ENCODE results near the gene PRKAA1.
A peak's percentile ranks its signal among the peaks of the same experiment; 100 is the strongest.

The PRKAA1 gene

GRCh38 chr5:40755093-40755406, 43.1 kb downstream of the PRKAA1 start (continued):
- TF ChIP-seq, protein P1, sequence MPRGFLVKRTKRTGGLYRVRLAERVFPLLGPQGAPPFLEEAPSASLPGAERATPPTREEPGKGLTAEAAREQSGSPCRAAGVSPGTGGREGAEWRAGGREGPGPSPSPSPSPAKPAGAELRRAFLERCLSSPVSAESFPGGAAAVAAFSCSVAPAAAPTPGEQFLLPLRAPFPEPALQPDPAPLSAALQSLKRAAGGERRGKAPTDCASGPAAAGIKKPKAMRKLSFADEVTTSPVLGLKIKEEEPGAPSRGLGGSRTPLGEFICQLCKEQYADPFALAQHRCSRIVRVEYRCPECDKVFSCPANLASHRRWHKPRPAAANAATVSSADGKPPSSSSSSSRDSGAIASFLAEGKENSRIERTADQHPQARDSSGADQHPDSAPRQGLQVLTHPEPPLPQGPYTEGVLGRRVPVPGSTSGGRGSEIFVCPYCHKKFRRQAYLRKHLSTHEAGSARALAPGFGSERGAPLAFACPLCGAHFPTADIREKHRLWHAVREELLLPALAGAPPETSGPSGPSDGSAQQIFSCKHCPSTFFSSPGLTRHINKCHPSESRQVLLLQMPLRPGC (tag by site-specific recombination; IDR thresholded peaks at IDR 0.05), result 0 out of 2 replicates have a peak, but pooled peaks have one; percentile 47
- TF ChIP-seq ZNF169 (tag by site-specific recombination; IDR thresholded peaks at IDR 0.05), result no peak
- no peak for TF ChIP-seq ZNF140 (tag by site-specific recombination; IDR thresholded peaks at IDR 0.05)
- TF ChIP-seq ZXDB (tag by site-specific recombination; IDR thresholded peaks at IDR 0.05), result peak; percentile 13

GRCh38 chr5:40754381-40755092, 43.6 kb downstream of the PRKAA1 start:
- no peak overlapping the region for H3K27ac ChIP-seq (ENCODE audit: extremely low read depth, low read depth, low read length)
- no peaks in the 10 kb centered on the region for H3K9me3 ChIP-seq (ENCODE audit: control insufficient read depth, insufficient read depth, low read depth, low read length)
- peaks cover 0 to 4% of the 10 kb centered on the region in 2 experiments; a peak in 1 of 3 replicates for H3K36me3 ChIP-seq (ENCODE audit: control insufficient read depth in 2 of 2, insufficient read depth in 1 of 2, low read length in 2 of 2)
- CTCF ChIA-PET, result interaction anchor here (0.7 to 1.3 kb wide), 4 partner anchors 8 to 1565 kb away, joined by 3 to 4 read pairs (median 4); no protein-coding TSS in a partner anchor
- H3K4me3 ChIP-seq (ENCODE audit: low read depth, low read length), result peak overlapping the region; percentile 94
- 0 out of 2 replicates have a peak, but pooled peaks cover 4% of the 10 kb centered on the region for H3K4me1 ChIP-seq (ENCODE audit: control insufficient read depth, insufficient read depth, low read length)
- POLR2A ChIA-PET, result interaction anchor here (0.6 to 2.1 kb wide), 3 partner anchors 43 to 81 kb away, joined by 3 to 6 read pairs (median 4); partner anchors contain the start of genes PRKAA1 and RPL37
- TF ChIP-seq ZNF529 (tag by site-specific recombination; IDR thresholded peaks at IDR 0.05; ENCODE audit: insufficient replicate concordance), result no peak
- no peak for TF ChIP-seq ZNF777 (tag by site-specific recombination; IDR thresholded peaks at IDR 0.05; ENCODE audit: borderline replicate concordance)
- no peak for TF ChIP-seq ZNF148 (tag by site-specific recombination; IDR thresholded peaks at IDR 0.05; ENCODE audit: borderline replicate concordance)
- peak; percentile 82 for TF ChIP-seq PRDM1 (tag by site-specific recombination; IDR thresholded peaks at IDR 0.05)
- TF ChIP-seq ZNF23 (tag by site-specific recombination; IDR thresholded peaks at IDR 0.05; ENCODE audit: borderline replicate concordance), result no peak
- TF ChIP-seq, protein P1 (tag by site-specific recombination; IDR thresholded peaks at IDR 0.05), result no peak; the same call in 1 of the 2 replicates
- TF ChIP-seq, protein P2, sequence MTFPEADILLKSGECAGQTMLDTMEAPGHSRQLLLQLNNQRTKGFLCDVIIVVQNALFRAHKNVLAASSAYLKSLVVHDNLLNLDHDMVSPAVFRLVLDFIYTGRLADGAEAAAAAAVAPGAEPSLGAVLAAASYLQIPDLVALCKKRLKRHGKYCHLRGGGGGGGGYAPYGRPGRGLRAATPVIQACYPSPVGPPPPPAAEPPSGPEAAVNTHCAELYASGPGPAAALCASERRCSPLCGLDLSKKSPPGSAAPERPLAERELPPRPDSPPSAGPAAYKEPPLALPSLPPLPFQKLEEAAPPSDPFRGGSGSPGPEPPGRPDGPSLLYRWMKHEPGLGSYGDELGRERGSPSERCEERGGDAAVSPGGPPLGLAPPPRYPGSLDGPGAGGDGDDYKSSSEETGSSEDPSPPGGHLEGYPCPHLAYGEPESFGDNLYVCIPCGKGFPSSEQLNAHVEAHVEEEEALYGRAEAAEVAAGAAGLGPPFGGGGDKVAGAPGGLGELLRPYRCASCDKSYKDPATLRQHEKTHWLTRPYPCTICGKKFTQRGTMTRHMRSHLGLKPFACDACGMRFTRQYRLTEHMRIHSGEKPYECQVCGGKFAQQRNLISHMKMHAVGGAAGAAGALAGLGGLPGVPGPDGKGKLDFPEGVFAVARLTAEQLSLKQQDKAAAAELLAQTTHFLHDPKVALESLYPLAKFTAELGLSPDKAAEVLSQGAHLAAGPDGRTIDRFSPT (tag by site-specific recombination; IDR thresholded peaks at IDR 0.05), result no peak
- no peak for TF ChIP-seq ZEB2 (tag by site-specific recombination; IDR thresholded peaks at IDR 0.05)
- TF ChIP-seq ZBTB1 (tag by site-specific recombination; IDR thresholded peaks at IDR 0.05), result no peak
- no peak for TF ChIP-seq EGR2 (tag by site-specific recombination; IDR thresholded peaks at IDR 0.05; ENCODE audit: low read depth)
- TF ChIP-seq, protein P3, sequence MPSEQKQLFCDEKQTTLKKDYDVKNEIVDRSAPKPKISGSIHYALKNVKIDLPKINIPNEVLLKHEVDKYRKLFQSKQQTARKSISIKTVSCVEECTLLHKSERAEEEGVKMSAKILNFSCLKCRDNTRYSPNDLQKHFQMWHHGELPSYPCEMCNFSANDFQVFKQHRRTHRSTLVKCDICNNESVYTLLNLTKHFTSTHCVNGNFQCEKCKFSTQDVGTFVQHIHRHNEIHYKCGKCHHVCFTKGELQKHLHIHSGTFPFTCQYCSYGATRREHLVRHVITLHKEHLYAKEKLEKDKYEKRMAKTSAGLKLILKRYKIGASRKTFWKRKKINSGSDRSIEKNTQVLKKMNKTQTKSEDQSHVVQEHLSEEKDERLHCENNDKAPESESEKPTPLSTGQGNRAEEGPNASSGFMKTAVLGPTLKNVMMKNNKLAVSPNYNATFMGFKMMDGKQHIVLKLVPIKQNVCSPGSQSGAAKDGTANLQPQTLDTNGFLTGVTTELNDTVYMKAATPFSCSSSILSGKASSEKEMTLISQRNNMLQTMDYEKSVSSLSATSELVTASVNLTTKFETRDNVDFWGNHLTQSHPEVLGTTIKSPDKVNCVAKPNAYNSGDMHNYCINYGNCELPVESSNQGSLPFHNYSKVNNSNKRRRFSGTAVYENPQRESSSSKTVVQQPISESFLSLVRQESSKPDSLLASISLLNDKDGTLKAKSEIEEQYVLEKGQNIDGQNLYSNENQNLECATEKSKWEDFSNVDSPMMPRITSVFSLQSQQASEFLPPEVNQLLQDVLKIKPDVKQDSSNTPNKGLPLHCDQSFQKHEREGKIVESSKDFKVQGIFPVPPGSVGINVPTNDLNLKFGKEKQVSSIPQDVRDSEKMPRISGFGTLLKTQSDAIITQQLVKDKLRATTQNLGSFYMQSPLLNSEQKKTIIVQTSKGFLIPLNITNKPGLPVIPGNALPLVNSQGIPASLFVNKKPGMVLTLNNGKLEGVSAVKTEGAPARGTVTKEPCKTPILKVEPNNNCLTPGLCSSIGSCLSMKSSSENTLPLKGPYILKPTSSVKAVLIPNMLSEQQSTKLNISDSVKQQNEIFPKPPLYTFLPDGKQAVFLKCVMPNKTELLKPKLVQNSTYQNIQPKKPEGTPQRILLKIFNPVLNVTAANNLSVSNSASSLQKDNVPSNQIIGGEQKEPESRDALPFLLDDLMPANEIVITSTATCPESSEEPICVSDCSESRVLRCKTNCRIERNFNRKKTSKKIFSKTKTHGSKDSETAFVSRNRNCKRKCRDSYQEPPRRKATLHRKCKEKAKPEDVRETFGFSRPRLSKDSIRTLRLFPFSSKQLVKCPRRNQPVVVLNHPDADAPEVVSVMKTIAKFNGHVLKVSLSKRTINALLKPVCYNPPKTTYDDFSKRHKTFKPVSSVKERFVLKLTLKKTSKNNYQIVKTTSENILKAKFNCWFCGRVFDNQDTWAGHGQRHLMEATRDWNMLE (tag by site-specific recombination; conservative IDR thresholded peaks at IDR 0.05; ENCODE audit: low read depth), result 0 out of 2 replicates have a peak, but pooled peaks have one; percentile 12
- no peak for TF ChIP-seq SETDB1 (IDR thresholded peaks at IDR 0.05; ENCODE audit: insufficient read length, low read length)
- no peak for TF ChIP-seq ZNF174 (tag by site-specific recombination; IDR thresholded peaks at IDR 0.05)
- TF ChIP-seq KLF10 (tag by site-specific recombination; IDR thresholded peaks at IDR 0.05), result 0 out of 2 replicates have a peak, but pooled peaks have one; percentile 28
- TF ChIP-seq ZXDB (tag by site-specific recombination; IDR thresholded peaks at IDR 0.05), result no peak
- no peak for TF ChIP-seq ZNF658 (tag by site-specific recombination; IDR thresholded peaks at IDR 0.05)
- no peak for TF ChIP-seq ZNF433 (tag by site-specific recombination; IDR thresholded peaks at IDR 0.05; ENCODE audit: low read depth)
- TF ChIP-seq REPIN1 (tag by site-specific recombination; IDR thresholded peaks at IDR 0.05; ENCODE audit: low read depth), result no peak

All from HEK293 (cell line).